Rectal smooth muscle tissue (tissue), 1 donor: Measurements from ENCODE around the gene LGALS3.
A peak's percentile ranks its signal among the peaks of the same experiment; 100 is the strongest.

Experiments
- H3K27ac ChIP-seq: one replicate; pipeline ENCODE4 v1.7.0; 2013; ENCODE audit warnings: low read depth, low read length, inconsistent platforms
- H3K27me3 ChIP-seq: one replicate; pipeline ENCODE4 v1.7.0; 2013; ENCODE audit warnings: low read length; ENCODE audit not compliant: control insufficient read depth, insufficient read depth
- H3K36me3 ChIP-seq: one replicate; pipeline ENCODE4 v1.7.0; 2013; ENCODE audit warnings: low read length; ENCODE audit not compliant: control insufficient read depth, insufficient read depth
- H3K4me1 ChIP-seq: one replicate; pipeline ENCODE4 v1.7.0; 2013; ENCODE audit warnings: low read length; ENCODE audit not compliant: control insufficient read depth, insufficient read depth
- H3K4me3 ChIP-seq: one replicate; pipeline ENCODE4 v1.7.0; 2013; ENCODE audit warnings: low read length
- H3K9ac ChIP-seq: one replicate; pipeline ENCODE4 v1.7.0; 2013; ENCODE audit warnings: low read length

The LGALS3 gene

GRCh38 chr14:55117803-55118441, 11.1 kb upstream of the LGALS3 start:
- H3K9ac ChIP-seq, result no peak overlapping the region
- H3K4me3 ChIP-seq, result no peak overlapping the region
- no peaks in the 10 kb centered on the region for H3K27me3 ChIP-seq
- peaks cover 2% of the 10 kb centered on the region for H3K4me1 ChIP-seq
- no peaks in the 10 kb centered on the region for H3K36me3 ChIP-seq
- H3K27ac ChIP-seq, result no peak overlapping the region

- Histone ChIP-seq H3K9ac (no peak overlapping the region), H3K4me3 (no peak overlapping the region), H3K27me3 (no peaks in the 10 kb centered on the region), H3K36me3 (no peaks in the 10 kb centered on the region), H3K4me1 (peaks cover 2% of the 10 kb centered on the region), H3K27ac (no peak overlapping the region)
These were observed 10.3 kb upstream of the LGALS3 start for GRCh38 chr14:55118761-55119160.

- no peak overlapping the region for H3K9ac ChIP-seq
- H3K27ac ChIP-seq, result no peak overlapping the region
- no peak overlapping the region for H3K4me3 ChIP-seq
- no peaks in the 10 kb centered on the region for H3K27me3 ChIP-seq
- H3K36me3 ChIP-seq, result no peaks in the 10 kb centered on the region
- peaks cover 2% of the 10 kb centered on the region for H3K4me1 ChIP-seq
These were observed 8.2 kb upstream of the LGALS3 start for GRCh38 chr14:55120571-55121495.

- peak overlapping the region; percentile 10 for H3K4me3 ChIP-seq
These were observed 7.2 kb upstream of the LGALS3 start for GRCh38 chr14:55121628-55122439.

GRCh38 chr14:55122440-55122986, 6.5 kb upstream of the LGALS3 start:
- H3K9ac ChIP-seq, result no peak overlapping the region

More at GRCh38 chr14:55121628-55122439, 7.2 kb upstream of the LGALS3 start:
- H3K27me3 ChIP-seq, result no peaks in the 10 kb centered on the region
- no peaks in the 10 kb centered on the region for H3K36me3 ChIP-seq
- no peak overlapping the region for H3K27ac ChIP-seq
- no peak overlapping the region for H3K9ac ChIP-seq
- H3K4me1 ChIP-seq, result peaks cover 2% of the 10 kb centered on the region

DNA sequence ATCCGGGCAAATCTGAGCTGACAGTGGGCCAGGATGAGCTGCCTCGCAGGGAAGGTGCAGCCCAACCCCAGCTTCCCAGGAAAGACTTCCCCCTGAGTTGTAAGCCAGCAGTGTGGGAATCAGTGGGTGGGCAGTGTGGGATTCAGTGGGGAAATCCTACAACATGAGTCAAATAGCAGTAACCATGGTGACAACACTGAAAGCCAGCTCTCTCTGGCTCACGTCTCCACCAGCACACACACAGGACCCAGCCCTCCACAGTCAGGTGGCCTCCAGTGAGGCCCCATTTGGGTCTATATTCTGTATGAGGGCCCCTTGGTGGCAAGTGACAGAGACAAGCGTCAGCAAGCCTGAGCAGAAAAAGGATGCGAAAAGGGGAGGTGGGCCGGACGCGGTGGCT, 6.0 kb upstream of the LGALS3 start:
- Histone ChIP-seq H3K36me3 (no peaks in the 10 kb centered on the region), H3K27ac (no peak overlapping the region), H3K9ac (no peak overlapping the region), H3K27me3 (no peaks in the 10 kb centered on the region), H3K4me3 (no peak overlapping the region), H3K4me1 (peaks cover 2% of the 10 kb centered on the region)

More at GRCh38 chr14:55122440-55122986, 6.5 kb upstream of the LGALS3 start:
- Histone ChIP-seq H3K4me3 (peak overlapping the region; percentile 10), H3K4me1 (peaks cover 2% of the 10 kb centered on the region), H3K27ac (no peak overlapping the region), H3K27me3 (no peaks in the 10 kb centered on the region), H3K36me3 (no peaks in the 10 kb centered on the region)

DNA sequence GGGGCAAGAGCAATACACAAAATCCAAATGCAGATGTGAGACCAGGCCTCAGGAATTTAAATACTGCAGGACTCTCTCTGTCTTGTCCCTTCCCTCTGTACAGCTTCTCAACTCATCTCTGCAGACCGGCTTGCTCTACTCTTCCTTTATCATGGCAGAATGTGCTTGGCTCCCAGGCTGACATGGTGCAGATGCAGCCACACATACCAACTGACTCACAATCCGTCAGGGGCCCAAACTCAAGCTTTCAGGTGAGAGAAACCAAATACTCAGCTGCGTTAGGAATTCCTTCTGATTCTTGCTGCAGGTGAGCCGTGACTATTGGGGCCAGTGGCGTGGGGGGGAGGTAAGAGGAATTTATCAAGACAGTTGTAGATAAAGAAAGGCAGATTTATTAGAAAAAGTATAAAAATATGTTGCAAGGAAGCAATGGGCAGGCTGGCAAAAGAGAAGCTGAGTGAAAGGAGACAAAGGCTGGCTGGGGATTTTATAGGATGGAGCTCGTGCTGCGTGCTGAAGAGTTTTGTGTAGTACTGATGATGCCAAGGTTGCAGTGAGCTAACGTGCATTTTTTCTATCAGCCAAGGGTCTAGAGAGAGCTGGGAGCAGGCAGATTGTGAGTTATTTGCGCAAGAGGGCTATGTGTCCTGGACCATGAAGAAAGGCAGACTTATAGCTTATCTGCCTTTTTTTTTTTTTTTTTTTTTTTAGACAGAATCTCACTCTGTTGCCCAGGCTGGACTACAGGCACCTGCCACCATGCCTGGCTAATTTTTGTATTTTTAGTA, 5.0 kb upstream of the LGALS3 start:
- Histone ChIP-seq H3K9ac (no peak overlapping the region), H3K4me1 (peaks cover 2% of the 10 kb centered on the region), H3K27ac (no peak overlapping the region), H3K27me3 (no peaks in the 10 kb centered on the region), H3K36me3 (no peaks in the 10 kb centered on the region), H3K4me3 (no peak overlapping the region)

- Histone ChIP-seq H3K27me3 (no peaks in the 10 kb centered on the region), H3K27ac (no peak overlapping the region), H3K4me3 (no peak overlapping the region), H3K4me1 (peaks cover 2% of the 10 kb centered on the region), H3K9ac (no peak overlapping the region), H3K36me3 (no peaks in the 10 kb centered on the region)
These were observed 4.2 kb upstream of the LGALS3 start for GRCh38 chr14:55124774-55125386.

DNA sequence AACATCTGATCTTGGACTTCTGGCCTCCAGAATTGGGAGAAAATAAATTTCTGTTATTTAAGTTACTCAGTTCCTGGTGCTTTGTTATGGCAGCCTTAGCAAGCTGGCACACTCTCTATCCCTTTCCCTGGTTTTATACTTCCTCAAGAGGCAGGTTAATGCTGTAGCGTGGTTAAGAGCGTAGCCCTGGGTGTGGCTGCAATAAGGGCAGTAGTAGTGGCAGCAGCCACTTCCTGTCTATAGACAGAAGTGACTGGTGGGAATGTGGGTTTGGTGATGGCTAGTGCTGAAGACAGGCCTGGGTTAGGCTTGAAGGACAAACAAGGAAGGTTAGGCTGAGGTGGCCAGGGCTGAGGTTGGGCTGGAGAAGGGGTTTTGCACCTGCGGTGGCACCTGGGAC, 3.6 kb upstream of the LGALS3 start:
- Histone ChIP-seq H3K9ac (no peak overlapping the region), H3K4me1 (peaks cover 2% of the 10 kb centered on the region), H3K27ac (no peak overlapping the region), H3K4me3 (no peak overlapping the region), H3K27me3 (no peaks in the 10 kb centered on the region), H3K36me3 (no peaks in the 10 kb centered on the region)

- Histone ChIP-seq H3K4me3 (no peak overlapping the region), H3K9ac (no peak overlapping the region), H3K27ac (no peak overlapping the region), H3K27me3 (no peaks in the 10 kb centered on the region), H3K4me1 (peaks cover 4% of the 10 kb centered on the region), H3K36me3 (no peaks in the 10 kb centered on the region)
These were observed 3.0 kb upstream of the LGALS3 start for GRCh38 chr14:55126034-55126433.

DNA sequence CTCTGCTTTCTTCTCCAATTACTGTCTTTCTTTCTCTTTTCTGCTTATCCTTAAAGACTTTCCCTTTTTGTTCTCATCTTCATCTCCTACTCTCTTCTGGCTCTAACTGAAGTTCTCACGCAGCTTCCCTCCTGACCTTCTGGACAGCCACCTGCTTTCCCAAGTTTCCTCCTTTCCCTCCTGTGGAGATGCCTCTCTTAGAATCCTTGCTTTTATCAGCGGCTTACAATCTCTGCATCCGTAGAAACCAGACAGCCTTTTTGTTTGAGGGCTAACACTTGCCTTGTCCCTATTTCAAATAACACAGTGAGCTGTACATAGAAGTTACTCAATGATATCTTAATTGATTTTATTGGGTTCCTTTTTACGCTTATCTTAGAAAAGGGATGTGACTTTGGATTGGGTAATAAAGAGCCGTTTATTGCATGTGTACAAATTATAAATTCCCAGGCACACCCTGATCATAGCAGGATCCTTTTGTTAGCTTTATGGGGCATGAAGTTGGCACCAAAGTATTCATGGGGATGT, 2.1 kb upstream of the LGALS3 start:
- Histone ChIP-seq H3K9ac (no peak overlapping the region), H3K4me1 (peaks cover 7% of the 10 kb centered on the region)

More for the DNA sequence above, 2.1 kb upstream of the LGALS3 start:
- H3K4me3 ChIP-seq, result no peak overlapping the region
- no peak overlapping the region for H3K27ac ChIP-seq
- H3K36me3 ChIP-seq, result no peaks in the 10 kb centered on the region
- H3K27me3 ChIP-seq, result no peaks in the 10 kb centered on the region
